ENCODE measurements around the gene RAB36. TPM values are rescaled to one million over a fixed set of nuclear protein-coding genes. Genes with fewer than 3 reads are reported as not detected.

The RAB36 gene
- total and polyA plus RNA-seq, 5 donors from 2014 or later = 0.17 to 0.61 (median 0.49) TPM; not detected in 1

DNA sequence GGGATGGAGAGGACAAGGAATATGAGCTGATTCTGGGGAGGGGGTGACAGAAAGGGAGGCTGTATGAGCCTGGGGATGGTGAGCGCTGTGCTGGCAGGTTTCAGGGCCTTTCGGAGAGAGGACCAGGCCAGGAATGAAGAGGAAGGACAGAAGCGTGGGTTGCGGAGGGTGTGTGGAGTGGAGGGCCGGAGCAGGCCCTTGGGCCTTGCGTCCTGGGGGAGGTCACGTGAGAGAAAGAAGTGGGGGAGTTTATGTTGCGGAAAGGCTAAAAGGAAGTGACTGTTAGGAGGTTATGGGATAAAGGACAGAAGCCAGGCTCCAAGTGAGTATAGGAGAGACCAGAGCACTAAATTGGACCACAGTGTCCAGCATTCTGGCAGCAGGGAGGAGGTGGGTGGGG is 52.6 kb downstream of the RAB36 start:
- H3K36me3 ChIP-seq (ENCODE audit: control insufficient read depth, insufficient read depth, low read length) = peaks cover 4% of the 10 kb centered on the region
- peaks cover 0 to 2% (median 0%) of the 10 kb centered on the region in 7 donors for H3K9me3 Mint-ChIP-seq
- no peaks in the 10 kb centered on the region for H3K27me3 ChIP-seq (ENCODE audit: control insufficient read depth, insufficient read depth, low read length)
- no peak overlapping the region for H3K4me3 Mint-ChIP-seq
- no peak overlapping the region for H3K4me3 ChIP-seq (ENCODE audit: low read depth, low read length)
- H3K27me3 Mint-ChIP-seq = no peaks in the 10 kb centered on the region
- peak overlapping the region in 2 of 3 donors; percentile 70 to 73 for H3K27ac Mint-ChIP-seq
- ATAC-seq (ENCODE audit: low read depth in 2 of 2) (no peak), DNase-seq (no peak)
- peaks cover 10% of the 10 kb centered on the region for H3K36me3 Mint-ChIP-seq
- H3K27ac ChIP-seq (ENCODE audit: insufficient read depth, low read length, poor library complexity, severe bottlenecking) = no peak overlapping the region
- no peaks in the 10 kb centered on the region for H3K4me1 ChIP-seq (ENCODE audit: control insufficient read depth, insufficient read depth, low read length, poor library complexity, severe bottlenecking)
- H3K4me1 Mint-ChIP-seq = peaks cover 0 to 39% (median 27%) of the 10 kb centered on the region in 4 donors
- H3K9me3 ChIP-seq (ENCODE audit: control insufficient read depth in 2 of 2, low read length in 2 of 2) = no peaks in the 10 kb centered on the region

DNA sequence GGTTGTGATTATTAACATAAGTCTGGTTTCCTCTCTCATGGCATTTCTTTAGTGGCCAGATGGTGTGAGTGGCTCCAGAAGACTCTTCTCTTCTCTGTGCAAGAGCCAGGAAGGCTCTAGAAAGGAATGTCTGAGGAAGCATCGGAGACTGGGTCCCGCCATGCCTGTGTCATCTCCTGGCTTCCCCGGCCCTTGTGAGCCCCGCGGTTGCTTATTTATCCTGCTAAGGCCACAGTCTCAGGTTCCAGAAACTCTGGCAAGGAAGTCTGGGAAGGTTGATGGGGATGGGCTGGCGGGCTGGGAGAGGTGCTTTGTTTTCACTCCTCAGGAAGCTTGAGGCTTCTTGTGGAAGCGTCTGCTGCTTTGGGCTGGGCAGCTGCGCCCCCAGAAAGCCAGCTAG is 53.9 kb downstream of the RAB36 start:
- no peak overlapping the region for H3K4me3 Mint-ChIP-seq
- peak overlapping the region in 1 of 3 donors; percentile 11 for H3K27ac Mint-ChIP-seq
- H3K9me3 ChIP-seq (ENCODE audit: control insufficient read depth in 2 of 2, low read length in 2 of 2) = no peaks in the 10 kb centered on the region
- no peaks in the 10 kb centered on the region for H3K27me3 ChIP-seq (ENCODE audit: control insufficient read depth, insufficient read depth, low read length)
- no peak overlapping the region for H3K4me3 ChIP-seq (ENCODE audit: low read depth, low read length)
- H3K27me3 Mint-ChIP-seq = no peaks in the 10 kb centered on the region
- H3K4me1 Mint-ChIP-seq = peaks cover 0 to 31% (median 23%) of the 10 kb centered on the region in 4 donors
- DNase-seq (no peak), ATAC-seq (ENCODE audit: low read depth in 2 of 2) (no peak)
- peaks cover 14% of the 10 kb centered on the region for H3K36me3 Mint-ChIP-seq
- peaks cover 13% of the 10 kb centered on the region for H3K36me3 ChIP-seq (ENCODE audit: control insufficient read depth, insufficient read depth, low read length)
- H3K4me1 ChIP-seq (ENCODE audit: control insufficient read depth, insufficient read depth, low read length, poor library complexity, severe bottlenecking) = no peaks in the 10 kb centered on the region
- peaks cover 0 to 2% (median 0%) of the 10 kb centered on the region in 7 donors for H3K9me3 Mint-ChIP-seq
- H3K27ac ChIP-seq (ENCODE audit: insufficient read depth, low read length, poor library complexity, severe bottlenecking) = no peak overlapping the region

DNA sequence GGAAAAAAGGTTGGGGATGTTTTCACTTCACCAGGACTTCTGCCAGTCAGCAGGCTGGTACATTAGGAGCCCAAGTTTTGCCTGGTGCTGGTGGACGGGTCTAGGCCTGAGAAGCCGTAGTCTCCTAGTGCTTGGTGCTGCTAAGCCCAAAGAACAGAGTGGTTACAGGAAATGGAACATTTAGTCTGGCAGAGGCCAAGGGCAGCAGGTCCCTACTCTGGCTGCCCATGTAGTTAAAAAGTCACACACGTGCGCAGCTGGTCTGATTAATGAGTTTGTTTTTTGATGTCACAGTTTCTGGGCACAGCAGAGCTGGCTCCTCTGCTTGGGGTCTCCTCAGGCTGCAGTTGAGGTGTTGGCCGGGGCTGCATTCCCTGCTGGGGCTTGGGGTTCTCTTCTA is 55.6 kb downstream of the RAB36 start:
- H3K27ac ChIP-seq (ENCODE audit: insufficient read depth, low read length, poor library complexity, severe bottlenecking) = no peak overlapping the region
- H3K4me1 Mint-ChIP-seq = peaks cover 0 to 30% (median 22%) of the 10 kb centered on the region in 4 donors
- DNase-seq (no peak), ATAC-seq (ENCODE audit: low read depth in 2 of 2) (no peak)
- no peaks in the 10 kb centered on the region for H3K4me1 ChIP-seq (ENCODE audit: control insufficient read depth, insufficient read depth, low read length, poor library complexity, severe bottlenecking)
- no peak overlapping the region for H3K4me3 ChIP-seq (ENCODE audit: low read depth, low read length)
- H3K9me3 ChIP-seq (ENCODE audit: control insufficient read depth in 2 of 2, low read length in 2 of 2) = no peaks in the 10 kb centered on the region
- no peak overlapping the region for H3K4me3 Mint-ChIP-seq
- peak overlapping the region in 1 of 3 donors; percentile 20 for H3K27ac Mint-ChIP-seq
- H3K27me3 ChIP-seq (ENCODE audit: control insufficient read depth, insufficient read depth, low read length) = no peaks in the 10 kb centered on the region
- peaks cover 0 to 2% (median 0%) of the 10 kb centered on the region in 7 donors for H3K9me3 Mint-ChIP-seq
- H3K36me3 ChIP-seq (ENCODE audit: control insufficient read depth, insufficient read depth, low read length) = peaks cover 13% of the 10 kb centered on the region
- H3K27me3 Mint-ChIP-seq = no peaks in the 10 kb centered on the region
- H3K36me3 Mint-ChIP-seq = peaks cover 14% of the 10 kb centered on the region

DNA sequence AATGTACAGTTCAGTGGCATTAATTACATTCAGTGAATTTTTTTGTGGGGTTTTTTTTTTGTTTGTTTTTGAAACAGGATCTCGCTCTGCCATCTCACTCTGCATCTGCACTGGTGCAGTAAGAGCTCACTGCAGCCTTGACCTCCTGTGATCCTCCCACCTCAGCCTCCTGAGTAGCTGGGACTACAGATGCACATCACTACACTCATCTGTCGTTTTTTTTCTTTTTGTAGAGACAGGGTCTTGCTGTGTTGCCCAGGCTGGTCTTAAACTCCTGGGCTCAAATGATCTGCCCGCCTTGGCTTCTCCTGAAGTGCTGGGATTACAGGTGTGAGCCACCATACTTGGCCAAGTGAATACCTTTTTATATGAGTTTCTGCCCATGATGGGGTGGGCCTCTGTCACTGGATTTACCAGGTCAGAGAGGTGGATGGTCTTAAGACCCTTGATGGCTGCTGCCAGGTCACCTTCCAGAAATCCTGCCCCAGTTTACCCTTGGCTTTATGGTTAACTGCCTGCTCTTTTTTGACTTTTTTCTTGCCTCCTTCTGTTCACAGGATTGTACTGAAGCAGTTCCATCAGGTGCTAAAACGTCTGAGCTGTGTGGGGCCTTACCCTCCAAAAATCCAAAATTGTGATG is 57.7 kb downstream of the RAB36 start:
- H3K9me3 ChIP-seq (ENCODE audit: control insufficient read depth in 2 of 2, low read length in 2 of 2) = no peaks in the 10 kb centered on the region
- Mint-ChIP-seq H3K36me3 (peaks cover 19% of the 10 kb centered on the region), H3K27me3 (no peaks in the 10 kb centered on the region), H3K4me1 (peaks cover 0 to 28% (median 22%) of the 10 kb centered on the region in 4 donors), H3K4me3 (no peak overlapping the region), H3K27ac (peak overlapping the region in 1 of 3 donors; percentile 71), H3K9me3 (no peaks in the 10 kb centered on the region)
- peaks cover 13% of the 10 kb centered on the region for H3K36me3 ChIP-seq (ENCODE audit: control insufficient read depth, insufficient read depth, low read length)
- no peaks in the 10 kb centered on the region for H3K4me1 ChIP-seq (ENCODE audit: control insufficient read depth, insufficient read depth, low read length, poor library complexity, severe bottlenecking)
- DNase-seq = no peak
- no peak for ATAC-seq (ENCODE audit: low read depth in 2 of 2)
- H3K27me3 ChIP-seq (ENCODE audit: control insufficient read depth, insufficient read depth, low read length) = no peaks in the 10 kb centered on the region
- no peak overlapping the region for H3K27ac ChIP-seq (ENCODE audit: insufficient read depth, low read length, poor library complexity, severe bottlenecking)
- no peak overlapping the region for H3K4me3 ChIP-seq (ENCODE audit: low read depth, low read length)

DNA sequence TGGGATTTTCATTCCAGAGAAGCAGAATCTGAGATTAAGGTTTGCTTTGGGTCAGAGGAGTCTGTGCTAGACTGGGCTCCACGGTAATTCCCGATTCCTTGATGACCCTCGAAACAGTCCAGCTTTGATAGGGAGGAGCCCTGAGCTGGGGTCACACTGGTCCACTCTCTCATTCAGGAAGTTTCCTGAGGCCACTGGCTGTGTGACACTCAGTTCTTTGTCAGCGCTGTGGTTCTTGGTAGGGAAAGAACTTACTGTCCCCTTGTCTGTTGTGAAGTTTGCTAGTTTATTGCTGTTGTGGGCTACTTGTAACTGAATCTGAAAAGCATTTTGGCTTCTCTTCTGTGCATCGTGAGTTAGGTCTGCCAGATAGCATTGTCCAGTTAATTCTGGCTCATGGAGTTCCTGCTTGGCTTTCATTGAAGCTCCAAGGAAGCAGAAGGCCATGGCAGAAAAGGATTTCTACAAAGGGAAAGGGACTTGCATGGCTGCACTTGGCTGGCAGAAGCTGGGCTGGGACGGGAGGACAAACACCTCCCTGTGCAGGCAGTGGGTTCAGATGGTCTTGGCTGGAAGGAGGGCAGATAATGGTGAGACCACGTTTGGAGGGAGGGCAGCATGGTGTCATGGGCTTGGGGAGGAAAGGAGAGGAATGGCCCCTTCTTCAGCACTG is 58.3 kb downstream of the RAB36 start:
- H3K4me1 ChIP-seq (ENCODE audit: control insufficient read depth, insufficient read depth, low read length, poor library complexity, severe bottlenecking) = no peaks in the 10 kb centered on the region
- DNase-seq (no peak), ATAC-seq (ENCODE audit: low read depth in 2 of 2) (no peak)
- peaks cover 21% of the 10 kb centered on the region for H3K36me3 Mint-ChIP-seq
- H3K9me3 ChIP-seq (ENCODE audit: control insufficient read depth in 2 of 2, low read length in 2 of 2) = no peaks in the 10 kb centered on the region
- no peak overlapping the region for H3K4me3 Mint-ChIP-seq
- H3K27ac Mint-ChIP-seq = peak overlapping the region; percentile 32 to 71 (median 52)
- H3K9me3 Mint-ChIP-seq = no peaks in the 10 kb centered on the region
- H3K27me3 ChIP-seq (ENCODE audit: control insufficient read depth, insufficient read depth, low read length) = no peaks in the 10 kb centered on the region
- H3K27ac ChIP-seq (ENCODE audit: insufficient read depth, low read length, poor library complexity, severe bottlenecking) = no peak overlapping the region
- peaks cover 0 to 24% (median 22%) of the 10 kb centered on the region in 4 donors for H3K4me1 Mint-ChIP-seq
- H3K4me3 ChIP-seq (ENCODE audit: low read depth, low read length) = no peak overlapping the region
- H3K27me3 Mint-ChIP-seq = no peaks in the 10 kb centered on the region
- H3K36me3 ChIP-seq (ENCODE audit: control insufficient read depth, insufficient read depth, low read length) = peaks cover 13% of the 10 kb centered on the region

DNA sequence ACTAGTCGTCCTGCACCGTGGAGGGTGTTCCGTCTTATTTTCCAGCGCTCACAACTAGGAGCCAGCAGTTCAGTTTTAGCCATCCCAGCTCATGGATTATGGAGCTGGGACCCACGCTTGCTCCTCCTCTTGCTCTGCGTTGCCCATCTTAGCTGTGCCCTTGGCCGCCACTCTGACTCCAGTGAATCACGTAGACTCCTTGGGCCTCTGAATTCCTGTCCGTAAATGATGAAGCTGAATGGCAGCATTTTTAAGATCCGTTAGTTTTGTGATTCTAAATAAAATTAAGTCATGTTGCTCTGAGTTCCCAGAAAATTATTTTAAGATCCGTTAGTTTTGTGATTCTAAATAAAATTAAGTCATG is 58.8 kb downstream of the RAB36 start:
- no peaks in the 10 kb centered on the region for H3K9me3 Mint-ChIP-seq
- H3K4me1 ChIP-seq (ENCODE audit: control insufficient read depth, insufficient read depth, low read length, poor library complexity, severe bottlenecking) = no peaks in the 10 kb centered on the region
- H3K4me3 ChIP-seq (ENCODE audit: low read depth, low read length) = no peak overlapping the region
- ATAC-seq (ENCODE audit: low read depth in 2 of 2) (no peak), DNase-seq (no peak)
- no peak overlapping the region for H3K27ac ChIP-seq (ENCODE audit: insufficient read depth, low read length, poor library complexity, severe bottlenecking)
- H3K36me3 Mint-ChIP-seq = peaks cover 19% of the 10 kb centered on the region
- peaks cover 0 to 28% (median 25%) of the 10 kb centered on the region in 4 donors for H3K4me1 Mint-ChIP-seq
- no peaks in the 10 kb centered on the region for H3K27me3 ChIP-seq (ENCODE audit: control insufficient read depth, insufficient read depth, low read length)
- peaks cover 13% of the 10 kb centered on the region for H3K36me3 ChIP-seq (ENCODE audit: control insufficient read depth, insufficient read depth, low read length)
- H3K4me3 Mint-ChIP-seq = no peak overlapping the region
- H3K27ac Mint-ChIP-seq = peak overlapping the region in 1 of 3 donors; percentile 71
- no peaks in the 10 kb centered on the region for H3K9me3 ChIP-seq (ENCODE audit: control insufficient read depth in 2 of 2, low read length in 2 of 2)
- no peaks in the 10 kb centered on the region for H3K27me3 Mint-ChIP-seq

DNA sequence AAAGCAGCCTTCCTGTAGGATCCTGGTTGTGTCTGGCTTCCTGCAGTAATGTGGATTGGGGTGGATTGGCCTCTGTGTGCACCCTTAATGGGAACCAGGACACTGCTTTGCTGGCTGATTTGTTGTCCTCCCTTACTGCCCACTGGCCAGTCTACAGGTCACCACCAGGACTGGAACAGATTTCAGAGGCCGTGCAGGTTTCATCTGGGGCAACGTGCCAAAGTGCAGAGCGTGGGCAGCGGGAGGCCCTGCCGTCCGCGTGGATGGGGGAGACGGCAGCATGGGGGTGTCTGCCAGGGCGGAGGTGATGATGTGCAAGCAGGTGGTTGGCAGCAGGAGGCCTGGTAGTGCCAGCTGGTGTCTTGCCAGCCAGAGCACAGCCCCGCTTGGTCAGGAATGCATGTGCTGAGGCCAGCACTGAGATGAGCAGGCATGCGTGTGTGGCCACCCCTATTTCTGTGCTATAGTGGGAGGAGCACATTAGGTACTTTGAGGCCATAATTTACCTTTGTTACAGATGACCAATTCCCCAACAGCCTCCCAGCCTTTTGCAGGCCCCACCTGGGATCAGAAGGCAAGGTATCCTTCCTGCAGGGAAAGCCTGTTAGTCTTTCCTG is 59.4 kb downstream of the RAB36 start:
- H3K36me3 ChIP-seq (ENCODE audit: control insufficient read depth, insufficient read depth, low read length) = peaks cover 10% of the 10 kb centered on the region
- Mint-ChIP-seq H3K27ac (no peak overlapping the region), H3K9me3 (no peaks in the 10 kb centered on the region), H3K4me3 (no peak overlapping the region), H3K27me3 (no peaks in the 10 kb centered on the region), H3K36me3 (peaks cover 18% of the 10 kb centered on the region), H3K4me1 (peaks cover 0 to 28% (median 24%) of the 10 kb centered on the region in 4 donors)
- H3K4me3 ChIP-seq (ENCODE audit: low read depth, low read length) = no peak overlapping the region
- H3K4me1 ChIP-seq (ENCODE audit: control insufficient read depth, insufficient read depth, low read length, poor library complexity, severe bottlenecking) = no peaks in the 10 kb centered on the region
- no peak for ATAC-seq (ENCODE audit: low read depth in 2 of 2)
- no peaks in the 10 kb centered on the region for H3K9me3 ChIP-seq (ENCODE audit: control insufficient read depth in 2 of 2, low read length in 2 of 2)
- no peak overlapping the region for H3K27ac ChIP-seq (ENCODE audit: insufficient read depth, low read length, poor library complexity, severe bottlenecking)
- no peak for DNase-seq
- no peaks in the 10 kb centered on the region for H3K27me3 ChIP-seq (ENCODE audit: control insufficient read depth, insufficient read depth, low read length)
